ENCODE measurements around the gene MRAS. TPM values are rescaled to one million over a fixed set of nuclear protein-coding genes. Genes with fewer than 3 reads are reported as not detected.

The MRAS gene
- total and polyA plus RNA-seq, 3 donors from 2014 or later = 21.7 to 35.7 (median 27.6) TPM

GRCh38 chr3:138370321-138370720, 21.9 kb downstream of the MRAS start:
- Histone ChIP-seq H3K27me3 (no peaks in the 10 kb centered on the region), H3K36me3 (ENCODE audit: low read depth, missing control alignments) (no peaks in the 10 kb centered on the region), H3K4me3 (no peak overlapping the region), H3K27ac (no peak overlapping the region), H3K9me3 (no peaks in the 10 kb centered on the region), H3K4me1 (peaks cover 30% of the 10 kb centered on the region)
- intact Hi-C loops (cut with DNase I; ENCODE audit: low total_unique reads) = no loop called here
- no peak for DNase-seq
- 78 to 93% methylated on average over 8 of the region's 8 CpGs for WGBS, 2 donors
- no peak for TF ChIP-seq POLR2A (IDR thresholded peaks at IDR 0.05)
- TF ChIP-seq CTCF (IDR thresholded peaks at IDR 0.05) = no peak

GRCh38 chr3:138371070-138371965, 22.9 kb downstream of the MRAS start:
- Histone ChIP-seq H3K4me3 (no peak overlapping the region), H3K9me3 (no peaks in the 10 kb centered on the region), H3K27me3 (no peaks in the 10 kb centered on the region), H3K4me1 (peaks cover 34% of the 10 kb centered on the region), H3K36me3 (ENCODE audit: low read depth, missing control alignments) (no peaks in the 10 kb centered on the region), H3K27ac (no peak overlapping the region)
- intact Hi-C loops (cut with DNase I; ENCODE audit: low total_unique reads) = no loop called here
- TF ChIP-seq CTCF (IDR thresholded peaks at IDR 0.05) (no peak), POLR2A (IDR thresholded peaks at IDR 0.05) (no peak)
- DNase-seq = no peak
- 80 to 88% methylated on average over 9 of the region's 9 CpGs for WGBS, 2 donors

- TF ChIP-seq CTCF (IDR thresholded peaks at IDR 0.05) = no peak
- TF ChIP-seq POLR2A (IDR thresholded peaks at IDR 0.05) = no peak
- Histone ChIP-seq H3K4me1 (peaks cover 23% of the 10 kb centered on the region), H3K36me3 (ENCODE audit: low read depth, missing control alignments) (no peaks in the 10 kb centered on the region), H3K27ac (no peak overlapping the region), H3K27me3 (no peaks in the 10 kb centered on the region), H3K4me3 (no peak overlapping the region), H3K9me3 (no peaks in the 10 kb centered on the region)
- no peak for DNase-seq
- intact Hi-C loops (cut with DNase I; ENCODE audit: low total_unique reads) = no loop called here
- 87 to 92% methylated on average over 7 of the region's 7 CpGs for WGBS, 2 donors
Measured at GRCh38 chr3:138373087-138373735, 24.8 kb downstream of the MRAS start.

- intact Hi-C loops (cut with DNase I; ENCODE audit: low total_unique reads) = no loop called here
- no peak for TF ChIP-seq POLR2A (IDR thresholded peaks at IDR 0.05)
- TF ChIP-seq CTCF (IDR thresholded peaks at IDR 0.05) = no peak
- Histone ChIP-seq H3K36me3 (ENCODE audit: low read depth, missing control alignments) (no peaks in the 10 kb centered on the region), H3K27me3 (no peaks in the 10 kb centered on the region), H3K27ac (no peak overlapping the region), H3K9me3 (no peaks in the 10 kb centered on the region), H3K4me3 (no peak overlapping the region), H3K4me1 (peaks cover 21% of the 10 kb centered on the region)
- DNase-seq = no peak
- WGBS, 2 donors = 94 to 98% methylated on average over 5 of the region's 5 CpGs
Measured at GRCh38 chr3:138373736-138374094, 25.3 kb downstream of the MRAS start.

Data from testis (tissue), 3 donors.